Kidney epithelial cell (primary cell): ENCODE results near the gene SOST. TPM values are rescaled to one million over a fixed set of nuclear protein-coding genes. Genes with fewer than 3 reads are reported as not detected.

Experiments
- DNase-seq: peaks from one replicate; pipeline ENCODE4 v3.0.0-alpha.2; 2010; ENCODE audit warnings: low read depth
- H3K27me3 ChIP-seq: 2 replicates; pipeline ENCODE4 v1.6.0; 2011; ENCODE audit warnings: low read length; ENCODE audit not compliant: control insufficient read depth, insufficient read depth
- H3K36me3 ChIP-seq: 2 replicates; pipeline ENCODE4 v1.5.1; 2011; ENCODE audit warnings: low read length; ENCODE audit not compliant: control insufficient read depth, insufficient read depth
- H3K4me3 ChIP-seq: 2 replicates; pipeline ENCODE4 v1.5.1; 2011; ENCODE audit warnings: low read depth, mild to moderate bottlenecking, control low read depth, low read length
- total RNA-seq: library from RNA; depleted of rRNA; stranded (reverse); fragments of >200 nt; gene quantifications from 2 replicates; pipeline ENCODE4 v1.2.3, GENCODE V29; 2015
- TF ChIP-seq, protein P1 (sequence below): IDR thresholded peaks from 2 replicates; pipeline ENCODE4 v1.5.1; 2011; ENCODE audit warnings: mild to moderate bottlenecking, moderate library complexity, low read length, control low read depth, inconsistent platforms; ENCODE audit not compliant: insufficient read depth, poor library complexity, severe bottlenecking

The SOST gene
- total RNA-seq, 1 donor from 2014 or later, result not detected

DNA sequence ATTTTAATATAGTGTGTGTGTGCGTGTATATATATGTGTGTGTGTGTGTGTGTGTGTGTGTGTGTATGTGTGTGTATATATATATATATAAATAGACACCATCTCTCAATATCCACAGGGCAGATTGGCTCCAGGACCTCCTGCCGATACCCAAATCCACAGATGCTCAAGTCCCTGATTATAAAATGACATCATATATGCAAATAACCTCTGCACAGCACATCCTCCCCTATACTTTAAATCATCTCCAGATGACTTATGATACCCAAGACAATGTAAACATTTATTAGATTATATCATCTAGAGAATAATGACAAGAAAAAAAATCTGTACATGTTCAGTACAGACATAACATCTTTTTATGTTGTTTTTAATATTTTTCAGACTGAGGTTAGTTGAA lies 12.4 kb upstream of the SOST start:
- TF ChIP-seq, protein P1, sequence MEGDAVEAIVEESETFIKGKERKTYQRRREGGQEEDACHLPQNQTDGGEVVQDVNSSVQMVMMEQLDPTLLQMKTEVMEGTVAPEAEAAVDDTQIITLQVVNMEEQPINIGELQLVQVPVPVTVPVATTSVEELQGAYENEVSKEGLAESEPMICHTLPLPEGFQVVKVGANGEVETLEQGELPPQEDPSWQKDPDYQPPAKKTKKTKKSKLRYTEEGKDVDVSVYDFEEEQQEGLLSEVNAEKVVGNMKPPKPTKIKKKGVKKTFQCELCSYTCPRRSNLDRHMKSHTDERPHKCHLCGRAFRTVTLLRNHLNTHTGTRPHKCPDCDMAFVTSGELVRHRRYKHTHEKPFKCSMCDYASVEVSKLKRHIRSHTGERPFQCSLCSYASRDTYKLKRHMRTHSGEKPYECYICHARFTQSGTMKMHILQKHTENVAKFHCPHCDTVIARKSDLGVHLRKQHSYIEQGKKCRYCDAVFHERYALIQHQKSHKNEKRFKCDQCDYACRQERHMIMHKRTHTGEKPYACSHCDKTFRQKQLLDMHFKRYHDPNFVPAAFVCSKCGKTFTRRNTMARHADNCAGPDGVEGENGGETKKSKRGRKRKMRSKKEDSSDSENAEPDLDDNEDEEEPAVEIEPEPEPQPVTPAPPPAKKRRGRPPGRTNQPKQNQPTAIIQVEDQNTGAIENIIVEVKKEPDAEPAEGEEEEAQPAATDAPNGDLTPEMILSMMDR, result no peak
- Histone ChIP-seq H3K4me3 (no peak overlapping the region), H3K27me3 (no peaks in the 10 kb centered on the region), H3K36me3 (peaks cover 4% of the 10 kb centered on the region)
- DNase-seq, result no peak

DNA sequence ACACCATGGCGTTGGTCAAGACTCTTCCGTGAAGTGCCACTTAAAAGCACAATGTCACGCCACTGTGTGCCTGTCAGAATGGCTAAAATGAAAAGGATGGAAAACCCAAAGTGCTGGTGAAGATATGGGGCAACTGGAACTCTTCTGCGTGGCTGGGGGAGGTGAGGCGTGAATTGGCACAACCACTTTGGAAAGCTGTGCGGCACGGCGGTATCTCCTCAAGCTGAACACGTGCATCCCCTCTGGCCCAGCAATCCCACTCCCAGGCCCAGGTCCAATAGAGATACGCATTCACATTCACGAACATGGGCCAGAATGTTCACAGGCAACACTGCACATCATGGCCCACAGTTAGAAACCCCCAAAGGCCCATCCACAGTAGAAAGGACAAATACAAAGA lies 11.3 kb upstream of the SOST start:
- TF ChIP-seq, protein P1, result no peak
- DNase-seq, result no peak
- peaks cover 4% of the 10 kb centered on the region for H3K36me3 ChIP-seq
- H3K27me3 ChIP-seq, result no peaks in the 10 kb centered on the region
- no peak overlapping the region for H3K4me3 ChIP-seq

DNA sequence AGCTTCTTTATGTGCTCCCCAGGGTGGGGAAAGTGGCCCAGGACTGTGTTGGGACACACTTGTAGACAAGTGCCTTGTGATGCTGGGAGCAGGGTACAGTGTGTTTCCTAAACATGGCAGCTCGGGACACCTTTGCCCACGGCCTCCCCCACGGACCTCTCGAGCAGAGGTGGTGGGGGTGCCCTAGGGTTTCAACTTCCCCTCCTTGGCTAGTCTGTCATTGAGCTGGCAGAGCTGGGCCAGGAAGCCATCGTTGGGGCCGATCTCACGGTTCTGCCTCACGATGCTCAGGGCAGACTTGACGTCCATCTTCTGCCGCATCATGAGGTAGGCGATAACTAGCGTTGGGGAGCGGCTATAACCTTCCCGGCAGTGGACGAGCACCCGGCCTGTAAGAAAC lies 10.8 kb upstream of the SOST start:
- TF ChIP-seq, protein P1, result no peak
- Histone ChIP-seq H3K36me3 (peaks cover 3% of the 10 kb centered on the region), H3K4me3 (no peak overlapping the region), H3K27me3 (no peaks in the 10 kb centered on the region)
- no peak for DNase-seq

DNA sequence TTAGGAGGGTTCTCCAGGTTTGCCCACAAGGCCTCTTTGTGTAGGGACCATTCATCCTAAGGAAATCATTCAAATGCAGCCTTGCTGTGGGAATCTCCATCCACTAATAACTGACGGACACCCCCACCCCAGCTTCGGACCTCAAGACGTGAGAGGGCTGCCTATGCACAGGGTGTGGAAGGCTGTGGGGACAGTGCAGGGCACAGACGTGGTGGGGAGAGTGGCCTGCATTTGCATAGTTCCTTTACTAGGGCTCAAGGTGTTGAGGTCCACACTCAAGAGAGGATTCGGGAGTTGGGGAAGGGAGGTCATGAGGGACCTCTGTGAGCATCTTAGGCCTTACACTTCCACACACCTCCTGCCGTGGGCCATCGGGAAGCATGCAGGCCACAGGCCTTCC lies 10.4 kb upstream of the SOST start:
- DNase-seq, result no peak
- TF ChIP-seq, protein P1, result no peak
- Histone ChIP-seq H3K27me3 (no peaks in the 10 kb centered on the region), H3K4me3 (no peak overlapping the region), H3K36me3 (peaks cover 3% of the 10 kb centered on the region)

DNA sequence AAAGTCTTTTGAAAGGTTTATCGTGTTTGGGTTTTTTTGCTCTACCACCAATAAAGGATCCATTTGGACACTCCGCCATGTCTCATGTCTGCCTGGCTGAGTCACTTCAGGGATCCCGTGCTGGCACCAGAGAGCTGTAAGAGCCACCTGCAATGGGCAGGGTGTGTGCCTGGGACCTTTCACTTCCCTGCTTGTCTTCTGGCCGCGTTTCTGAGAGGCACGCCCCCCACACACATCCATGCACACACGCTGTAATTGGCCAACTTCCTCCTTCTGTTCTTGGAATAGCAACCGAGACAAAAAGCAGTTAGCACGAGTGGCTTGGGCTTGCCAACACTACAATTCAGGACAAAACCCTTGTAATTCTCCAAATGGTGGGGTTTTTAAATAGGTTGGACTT lies 9.8 kb upstream of the SOST start:
- no peak for DNase-seq
- Histone ChIP-seq H3K4me3 (no peak overlapping the region), H3K36me3 (peaks cover 3% of the 10 kb centered on the region), H3K27me3 (no peaks in the 10 kb centered on the region)
- TF ChIP-seq, protein P1, result no peak

DNA sequence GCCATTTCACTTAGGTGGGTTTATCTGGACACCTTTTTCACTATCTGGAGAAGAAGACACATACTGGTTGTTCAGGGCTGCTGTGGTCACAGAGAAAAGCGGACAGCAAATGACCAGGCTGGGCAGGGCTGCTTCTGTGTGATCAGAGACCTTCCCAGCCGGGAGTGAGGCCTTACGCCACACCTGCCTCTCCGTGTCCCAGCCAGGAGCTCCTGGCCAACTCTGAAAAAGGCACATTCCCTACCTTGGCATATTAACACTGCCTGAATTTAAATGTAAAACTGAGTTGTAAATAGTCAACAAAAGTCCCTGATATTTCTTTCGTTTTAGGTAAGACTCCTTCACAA lies 9.1 kb upstream of the SOST start:
- no peak for DNase-seq
- no peaks in the 10 kb centered on the region for H3K27me3 ChIP-seq
- H3K4me3 ChIP-seq, result no peak overlapping the region
- peaks cover 3% of the 10 kb centered on the region for H3K36me3 ChIP-seq
- TF ChIP-seq, protein P1, result no peak
